HepG2 (cell line): Measurements from ENCODE around the gene ANKRD29. TPM values are rescaled to one million over a fixed set of nuclear protein-coding genes. Genes with fewer than 3 reads are reported as not detected.

ENCODE experiments used
- ATAC-seq: fragments of 200-7000 bp; cut with Tn5 transposase; 3 replicates; pipeline ENCODE4 v1.9.1; 2020; ENCODE audit warnings: mild to moderate bottlenecking, moderate library complexity
- BruUV-seq: library from RNA; stranded (reverse); fragments of 400-500 nt; replicated peaks from 2 replicates; lab custom pipeline; 2021; lab: Mats Ljungman, UMichigan
- CTCF ChIA-PET: fragments of 300-600 bp; formaldehyde crosslinking; extraction: SDS; loops from one replicate; lab custom pipeline; 2021; ENCODE audit warnings: low total read pairs, inconsistent platforms, low intra/inter-chr PET ratio; lab: Yijun Ruan, JAX
- POLR2A ChIA-PET: fragments of 350-600 bp; sonication (Branson Sonifier 250); formaldehyde crosslinking; loops from one replicate; lab custom pipeline; 2020; ENCODE audit warnings: antibody characterized with exemption, inconsistent platforms; lab: Yijun Ruan, JAX
- DNase-seq: peaks from one replicate; pipeline ENCODE4 v3.0.0-alpha.2; 2015; ENCODE audit warnings: low spot score
- FAIRE-seq: peaks from 3 replicates; lab custom pipeline; 2011; peaks lifted over from hg19 to GRCh38; lab: Jason Lieb, UNC
- H2AFZ ChIP-seq: one replicate; pipeline ENCODE4 v1.6.1; 2011; ENCODE audit warnings: low read length, inconsistent platforms
- H3K27ac ChIP-seq: fragments of 300-600 bp; 3 replicates; pipeline ENCODE4 v1.8.0; 2011; ENCODE audit warnings: mixed run types, mild to moderate bottlenecking, mixed read lengths, low read length, inconsistent platforms; ENCODE audit not compliant: insufficient read depth; ENCODE audit errors: extremely low read length
- H3K27me3 ChIP-seq, 2 experiments: fragments of 200-600 bp in 1 of 2; 2 replicates in 1 of 2; 3 replicates in 1 of 2; pipeline versions ENCODE4 v1.6.0 to v1.8.0; 2011; ENCODE audit warnings: low read length in 2 of 2, mild to moderate bottlenecking in 2 of 2, moderate library complexity in 2 of 2, inconsistent platforms in 1 of 2; ENCODE audit not compliant: insufficient read depth in 2 of 2, control insufficient read depth in 1 of 2
- H3K36me3 ChIP-seq, 2 experiments: fragments of 200-600 bp in 1 of 2; replicated peaks in 1 of 2; 2 replicates in 1 of 2; 3 replicates in 1 of 2; pipeline versions ENCODE4 v1.5.1 to v1.8.0; 2011; ENCODE audit warnings: low read length in 2 of 2, inconsistent platforms in 1 of 2; ENCODE audit not compliant: insufficient read depth in 2 of 2, control insufficient read depth in 1 of 2
- H3K4me1 ChIP-seq: 2 replicates; pipeline ENCODE4 v1.5.1; 2012; ENCODE audit warnings: low read length, inconsistent platforms; ENCODE audit not compliant: insufficient read depth
- H3K4me2 ChIP-seq: 2 replicates; pipeline ENCODE4 v1.6.0; 2011; ENCODE audit warnings: low read depth, low read length, inconsistent platforms
- H3K4me3 ChIP-seq, 3 experiments: fragments of 200-600 bp in 1 of 3; sonication (generic), shearing (Covaris generic) in 1 of 3; replicated peaks in 1 of 3; 2 replicates each; pipeline ENCODE4 v1.5.1; 2011 to 2016; ENCODE audit warnings: low read length in 3 of 3, inconsistent platforms in 2 of 3, low read depth in 2 of 3, mild to moderate bottlenecking in 2 of 3, control low read depth in 1 of 3, mixed read lengths in 1 of 3; ENCODE audit not compliant: insufficient read depth in 1 of 3
- H3K79me2 ChIP-seq: one replicate; pipeline ENCODE4 v1.6.1; 2011; ENCODE audit warnings: low read length, inconsistent platforms; ENCODE audit not compliant: insufficient read depth
- H3K9ac ChIP-seq: 2 replicates; pipeline ENCODE4 v1.6.0; 2011; ENCODE audit warnings: mild to moderate bottlenecking, low read depth, low read length, inconsistent platforms; ENCODE audit not compliant: insufficient read depth
- H3K9me3 ChIP-seq: 2 replicates; pipeline ENCODE4 v1.5.1; 2012; ENCODE audit warnings: mild to moderate bottlenecking, low read length
- H4K20me1 ChIP-seq: 2 replicates; pipeline ENCODE4 v1.6.0; 2011; ENCODE audit warnings: inconsistent platforms, mild to moderate bottlenecking, low read length, moderate library complexity; ENCODE audit not compliant: insufficient read depth
- ETV5 ChIP-seq: IDR thresholded peaks from 2 replicates; pipeline ENCODE4 v1.6.1; 2018; ENCODE audit warnings: missing biosample characterization, missing genetic modification reagents, inconsistent platforms, borderline replicate concordance
- RFXAP ChIP-seq: sonication (generic); formaldehyde crosslinking; IDR thresholded peaks from 2 replicates; pipeline ENCODE4 v1.4.0; 2020; ENCODE audit warnings: missing genetic modification reagents, borderline replicate concordance
- SP5 ChIP-seq: IDR thresholded peaks from 2 replicates; pipeline ENCODE4 v1.6.1; 2016; ENCODE audit warnings: low read depth, borderline replicate concordance
- ZNF264 ChIP-seq: sonication (generic); formaldehyde crosslinking; IDR thresholded peaks from 2 replicates; pipeline ENCODE4 v1.4.0; 2020; ENCODE audit warnings: missing genetic modification reagents
- ZNF703 ChIP-seq: sonication (generic); formaldehyde crosslinking; IDR thresholded peaks from 2 replicates; pipeline ENCODE4 v1.5.1; 2020; ENCODE audit warnings: missing genetic modification reagents, mild to moderate bottlenecking, moderate library complexity, borderline replicate concordance
- ZSCAN31 ChIP-seq: sonication (generic); formaldehyde crosslinking; IDR thresholded peaks from 2 replicates; pipeline ENCODE4 v1.5.0; 2020; ENCODE audit warnings: low read depth, mild to moderate bottlenecking, missing genetic modification reagents
- WGBS: methylation state at CpG from one replicate; pipeline ENCODE4 v1.1.6; 2017; ENCODE audit warnings: low lambda C conversion rate; 5-methylcytosine and 5-hydroxymethylcytosine counted together
- in situ Hi-C: cut with HindIII; loops from 2 replicates; pipeline ENCODE4 v1.10.0; 2017; ENCODE audit warnings: low pct_unique_long_range_greater_than_20kb; ENCODE audit not compliant: extremely low pct_ligation_motif_present
- intact Hi-C: fragments of 100-400 bp; cut with micrococcal nuclease; formaldehyde crosslinking; loops from one replicate; pipeline ENCODE4 v1.10.0; 2022; ENCODE audit not compliant: unreplicated experiment
- polyA plus RNA-seq, 8 experiments: library from polyadenylated mRNA; depleted of rRNA in 3 of 8; stranded (reverse) in 7 of 8; unstranded in 1 of 8; fragments of >200 nt; fragmentation: Illumina TruSeq in 4 of 8; extraction: Trizol in 4 of 8; gene quantifications; 2 replicates each; pipeline versions ENCODE4 v1.2.1 to v1.2.3, GENCODE V29; 2011 to 2016; ENCODE audit warnings: low read depth in 4 of 8, missing spikeins in 1 of 8, mixed read lengths in 1 of 8; ENCODE audit not compliant: insufficient read depth in 1 of 8
- total RNA-seq, 5 experiments: library from RNA; depleted of rRNA; stranded (reverse); fragments of >200 nt; fragmentation: Illumina TruSeq; extraction: Trizol; gene quantifications; 2 replicates each; pipeline ENCODE4 v1.2.3, GENCODE V29; 2016; ENCODE audit warnings: low read depth in 1 of 5
- TF ChIP-seq, protein P1 (sequence below): sonication (generic); formaldehyde crosslinking; conservative IDR thresholded peaks from 2 replicates; pipeline ENCODE4 v1.8.0; 2022; ENCODE audit warnings: low read depth, missing genetic modification reagents
- TF ChIP-seq, protein P2 (sequence below): sonication (generic); formaldehyde crosslinking; conservative IDR thresholded peaks from 2 replicates; pipeline ENCODE4 v1.5.0; 2020; ENCODE audit warnings: missing genetic modification reagents
- TF ChIP-seq, protein P3 (sequence below), 2 experiments: sonication (generic) in 1 of 2; formaldehyde crosslinking in 1 of 2; IDR thresholded peaks; 2 replicates each; pipeline versions ENCODE4 v1.6.1 to v1.9.0; 2014 to 2022; ENCODE audit warnings: antibody characterized with exemption in 1 of 2, borderline replicate concordance in 1 of 2, inconsistent platforms in 1 of 2, low read depth in 1 of 2, missing genetic modification reagents in 1 of 2
- TF ChIP-seq, protein P4 (sequence below): sonication (generic); formaldehyde crosslinking; IDR thresholded peaks from 2 replicates; pipeline ENCODE4 v1.5.0; 2020; ENCODE audit warnings: missing genetic modification reagents

ANKRD29 gene
- total and polyA plus RNA-seq, 2 of the 13 experiments (the other 11 are each of a cell fraction or from before 2014, with no cell fraction given), result not detected

DNA sequence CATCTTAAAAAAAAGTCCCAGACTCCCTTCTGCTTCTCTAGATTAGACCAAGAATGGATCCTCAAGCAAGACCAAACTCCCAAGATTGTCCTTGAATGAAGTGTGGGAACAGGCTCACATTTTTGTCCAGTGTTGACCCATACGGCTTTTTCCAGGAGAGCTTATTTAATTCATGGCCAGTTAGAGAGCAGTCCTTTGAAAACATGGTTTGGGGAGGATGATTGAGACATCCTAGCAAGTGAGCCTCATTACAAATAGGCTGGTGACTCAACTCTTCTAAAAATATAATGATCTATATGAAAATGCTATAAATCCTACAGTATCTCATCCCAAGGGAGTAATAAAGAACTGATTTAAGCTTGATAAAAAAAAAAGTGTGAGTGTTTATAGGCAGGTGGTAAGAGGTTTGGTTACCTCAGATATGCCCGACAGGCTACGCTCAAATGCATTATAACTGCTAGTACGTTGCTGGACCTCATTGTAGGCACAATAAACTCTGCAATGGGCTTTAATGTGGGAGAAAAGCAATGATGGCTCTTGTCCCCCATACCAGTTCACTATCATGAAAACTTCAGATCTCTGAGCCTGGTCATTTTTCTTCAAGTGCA, 17.0 kb downstream of the ANKRD29 start (continued):
- TF ChIP-seq, protein P1, sequence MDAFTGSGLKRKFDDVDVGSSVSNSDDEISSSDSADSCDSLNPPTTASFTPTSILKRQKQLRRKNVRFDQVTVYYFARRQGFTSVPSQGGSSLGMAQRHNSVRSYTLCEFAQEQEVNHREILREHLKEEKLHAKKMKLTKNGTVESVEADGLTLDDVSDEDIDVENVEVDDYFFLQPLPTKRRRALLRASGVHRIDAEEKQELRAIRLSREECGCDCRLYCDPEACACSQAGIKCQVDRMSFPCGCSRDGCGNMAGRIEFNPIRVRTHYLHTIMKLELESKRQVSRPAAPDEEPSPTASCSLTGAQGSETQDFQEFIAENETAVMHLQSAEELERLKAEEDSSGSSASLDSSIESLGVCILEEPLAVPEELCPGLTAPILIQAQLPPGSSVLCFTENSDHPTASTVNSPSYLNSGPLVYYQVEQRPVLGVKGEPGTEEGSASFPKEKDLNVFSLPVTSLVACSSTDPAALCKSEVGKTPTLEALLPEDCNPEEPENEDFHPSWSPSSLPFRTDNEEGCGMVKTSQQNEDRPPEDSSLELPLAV (CRISPR knock-in tag), result no peak
- TF ChIP-seq RFXAP (CRISPR knock-in tag), result no peak
- TF ChIP-seq, all 625 proteins: peak for 0

DNA sequence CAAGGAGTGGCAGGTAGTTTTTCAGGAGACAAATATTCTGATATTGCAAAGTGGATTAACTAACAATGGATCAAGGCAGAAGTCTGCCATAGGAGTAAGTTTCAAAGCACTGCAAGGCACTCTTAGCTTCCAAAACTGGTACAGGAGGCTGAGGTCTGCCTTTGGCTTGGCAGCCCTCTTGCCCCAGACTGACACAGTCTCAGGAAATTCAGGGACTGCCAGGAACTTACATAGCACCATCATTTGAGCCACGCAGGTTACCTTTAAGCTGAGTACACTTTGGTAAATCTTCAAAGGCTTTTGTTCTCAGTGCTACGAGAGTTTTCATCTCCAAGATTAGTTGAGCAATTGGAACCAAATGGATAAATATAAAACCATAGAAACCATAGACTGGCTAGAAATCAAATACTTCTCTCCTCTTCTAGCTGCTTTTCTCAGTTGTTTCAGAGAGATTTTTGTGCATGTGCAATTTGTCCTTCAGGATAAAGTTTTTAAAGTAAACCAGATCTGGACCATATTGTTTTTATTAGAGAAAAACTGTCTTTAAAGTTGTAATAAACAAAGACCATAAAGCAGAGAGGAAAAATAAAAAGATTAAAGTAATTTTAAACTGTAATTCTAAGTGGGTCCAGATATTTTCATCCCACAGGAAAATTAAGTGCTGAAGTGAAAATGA, 18.8 kb downstream of the ANKRD29 start:
- Histone ChIP-seq H3K4me2 (no peak overlapping the region), H3K27ac (no peak overlapping the region), H3K9me3 (no peaks in the 10 kb centered on the region), H3K4me3 (no peak overlapping the region), H3K36me3 (no peaks in the 10 kb centered on the region), H3K4me1 (no peaks in the 10 kb centered on the region), H4K20me1 (no peaks in the 10 kb centered on the region), H3K27me3 (peaks cover 0 to 12% of the 10 kb centered on the region in 2 experiments; a peak in 2 of 5 replicates), H3K79me2 (no peaks in the 10 kb centered on the region), H3K9ac (no peak overlapping the region), H2AFZ (no peak overlapping the region)
- BruUV-seq, result no TSS peak
- DNase-seq, result no peak
- ChIA-PET CTCF (no interaction called here), POLR2A (no interaction called here)
- 0% methylated on average over 2 of the region's 2 CpGs for WGBS
- ATAC-seq, result no peak
- FAIRE-seq, result no peak
- TF ChIP-seq, protein P2, sequence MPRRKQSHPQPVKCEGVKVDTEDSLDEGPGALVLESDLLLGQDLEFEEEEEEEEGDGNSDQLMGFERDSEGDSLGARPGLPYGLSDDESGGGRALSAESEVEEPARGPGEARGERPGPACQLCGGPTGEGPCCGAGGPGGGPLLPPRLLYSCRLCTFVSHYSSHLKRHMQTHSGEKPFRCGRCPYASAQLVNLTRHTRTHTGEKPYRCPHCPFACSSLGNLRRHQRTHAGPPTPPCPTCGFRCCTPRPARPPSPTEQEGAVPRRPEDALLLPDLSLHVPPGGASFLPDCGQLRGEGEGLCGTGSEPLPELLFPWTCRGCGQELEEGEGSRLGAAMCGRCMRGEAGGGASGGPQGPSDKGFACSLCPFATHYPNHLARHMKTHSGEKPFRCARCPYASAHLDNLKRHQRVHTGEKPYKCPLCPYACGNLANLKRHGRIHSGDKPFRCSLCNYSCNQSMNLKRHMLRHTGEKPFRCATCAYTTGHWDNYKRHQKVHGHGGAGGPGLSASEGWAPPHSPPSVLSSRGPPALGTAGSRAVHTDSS (CRISPR knock-in tag), result no peak
- TF ChIP-seq ZNF703 (no peak), ZNF264 (CRISPR knock-in tag) (no peak), ETV5 (CRISPR knock-in tag) (no peak), SP5 (CRISPR knock-in tag) (no peak), ZSCAN31 (CRISPR knock-in tag) (no peak)
- TF ChIP-seq, protein P3, sequence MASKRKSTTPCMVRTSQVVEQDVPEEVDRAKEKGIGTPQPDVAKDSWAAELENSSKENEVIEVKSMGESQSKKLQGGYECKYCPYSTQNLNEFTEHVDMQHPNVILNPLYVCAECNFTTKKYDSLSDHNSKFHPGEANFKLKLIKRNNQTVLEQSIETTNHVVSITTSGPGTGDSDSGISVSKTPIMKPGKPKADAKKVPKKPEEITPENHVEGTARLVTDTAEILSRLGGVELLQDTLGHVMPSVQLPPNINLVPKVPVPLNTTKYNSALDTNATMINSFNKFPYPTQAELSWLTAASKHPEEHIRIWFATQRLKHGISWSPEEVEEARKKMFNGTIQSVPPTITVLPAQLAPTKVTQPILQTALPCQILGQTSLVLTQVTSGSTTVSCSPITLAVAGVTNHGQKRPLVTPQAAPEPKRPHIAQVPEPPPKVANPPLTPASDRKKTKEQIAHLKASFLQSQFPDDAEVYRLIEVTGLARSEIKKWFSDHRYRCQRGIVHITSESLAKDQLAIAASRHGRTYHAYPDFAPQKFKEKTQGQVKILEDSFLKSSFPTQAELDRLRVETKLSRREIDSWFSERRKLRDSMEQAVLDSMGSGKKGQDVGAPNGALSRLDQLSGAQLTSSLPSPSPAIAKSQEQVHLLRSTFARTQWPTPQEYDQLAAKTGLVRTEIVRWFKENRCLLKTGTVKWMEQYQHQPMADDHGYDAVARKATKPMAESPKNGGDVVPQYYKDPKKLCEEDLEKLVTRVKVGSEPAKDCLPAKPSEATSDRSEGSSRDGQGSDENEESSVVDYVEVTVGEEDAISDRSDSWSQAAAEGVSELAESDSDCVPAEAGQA (IDR thresholded peaks at IDR 0.05; ENCODE audit: low read depth), result no peak
- TF ChIP-seq, protein P3 (CRISPR knock-in tag; IDR thresholded peaks at IDR 0.05; ENCODE audit: borderline replicate concordance), result no peak
- TF ChIP-seq, protein P4, sequence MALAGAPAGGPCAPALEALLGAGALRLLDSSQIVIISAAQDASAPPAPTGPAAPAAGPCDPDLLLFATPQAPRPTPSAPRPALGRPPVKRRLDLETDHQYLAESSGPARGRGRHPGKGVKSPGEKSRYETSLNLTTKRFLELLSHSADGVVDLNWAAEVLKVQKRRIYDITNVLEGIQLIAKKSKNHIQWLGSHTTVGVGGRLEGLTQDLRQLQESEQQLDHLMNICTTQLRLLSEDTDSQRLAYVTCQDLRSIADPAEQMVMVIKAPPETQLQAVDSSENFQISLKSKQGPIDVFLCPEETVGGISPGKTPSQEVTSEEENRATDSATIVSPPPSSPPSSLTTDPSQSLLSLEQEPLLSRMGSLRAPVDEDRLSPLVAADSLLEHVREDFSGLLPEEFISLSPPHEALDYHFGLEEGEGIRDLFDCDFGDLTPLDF, result no peak
- intact Hi-C loops, result loop anchor here (5.0 kb wide), 1 partner anchor 58 kb away; no protein-coding TSS in a partner anchor
- in situ Hi-C loops, result no loop called here
